ENCODE measurements around the gene FCHSD2.
A peak's percentile ranks its signal among the peaks of the same experiment; 100 is the strongest.
"Not testable (repeated sequence)": the region's sequence is repeated elsewhere in the genome, so short reads cannot be mapped to it uniquely, and the experiment has no call there.

The FCHSD2 gene

GRCh38 chr11:72813740-72814285 is 328.3 kb downstream of the FCHSD2 start:
- DNase-seq: no peak

GRCh38 chr11:72812967-72813739 is 329.0 kb downstream of the FCHSD2 start:
- DNase-seq: peak; percentile 78

GRCh38 chr11:72812604-72812966 is 329.5 kb downstream of the FCHSD2 start:
- DNase-seq: no peak

GRCh38 chr11:72811686-72812085 is 330.4 kb downstream of the FCHSD2 start:
- not testable (repeated sequence) for DNase-seq

- no peak for DNase-seq
These were observed 333.8 kb downstream of the FCHSD2 start for GRCh38 chr11:72808331-72808798.

GRCh38 chr11:72807792-72808191 is 334.3 kb downstream of the FCHSD2 start:
- DNase-seq: no peak

GRCh38 chr11:72807021-72807693 is 335.0 kb downstream of the FCHSD2 start:
- DNase-seq: no peak

- not testable (repeated sequence) for DNase-seq
These were observed 335.7 kb downstream of the FCHSD2 start for GRCh38 chr11:72806378-72806777.

- DNase-seq: no peak
These were observed 336.9 kb downstream of the FCHSD2 start for GRCh38 chr11:72805216-72805615.

- no peak for DNase-seq
These were observed 339.3 kb downstream of the FCHSD2 start for GRCh38 chr11:72802822-72803221.

GRCh38 chr11:72799441-72799840 is 342.7 kb downstream of the FCHSD2 start:
- no peak for DNase-seq

GRCh38 chr11:72798361-72798760 is 343.8 kb downstream of the FCHSD2 start:
- DNase-seq: no peak

GRCh38 chr11:72793425-72794367 is 348.4 kb downstream of the FCHSD2 start, which contains the start of gene STARD10:
Gene STARD10 (minus strand): TSS chr11:72794047. CDS start chr11:72781181, 12,866 bp downstream.
- DNase-seq: peak; percentile 95

GRCh38 chr11:72793076-72793424 is 349.1 kb downstream of the FCHSD2 start:
- no peak for DNase-seq

GRCh38 chr11:72792437-72793021 is 349.6 kb downstream of the FCHSD2 start:
- no peak for DNase-seq

GRCh38 chr11:72791228-72791627 is 350.9 kb downstream of the FCHSD2 start:
- DNase-seq: not testable (repeated sequence)

GRCh38 chr11:72789493-72790131 is 352.5 kb downstream of the FCHSD2 start:
- DNase-seq: no peak

GRCh38 chr11:72788241-72788640 is 353.9 kb downstream of the FCHSD2 start:
- no peak for DNase-seq

GRCh38 chr11:72787216-72788104 is 354.7 kb downstream of the FCHSD2 start:
- no peak for DNase-seq
